NCI-H82 (cell line): ENCODE results near the gene DDRGK1.

ENCODE experiments used
- DNase-seq: peaks from one replicate; lab custom pipeline; 2025; lab: John Stamatoyannopoulos, UW

Gene DDRGK1

GRCh38 chr20:3204124-3204794 lies at the start of gene DDRGK1:
DDRGK1 (minus strand) TSS chr20:3204682; CDS start chr20:3204627, 55 bp downstream.
- peak; percentile 91 for DNase-seq

GRCh38 chr20:3251806-3252205 lies 47.3 kb upstream of the DDRGK1 start:
- DNase-seq = no peak

DNA sequence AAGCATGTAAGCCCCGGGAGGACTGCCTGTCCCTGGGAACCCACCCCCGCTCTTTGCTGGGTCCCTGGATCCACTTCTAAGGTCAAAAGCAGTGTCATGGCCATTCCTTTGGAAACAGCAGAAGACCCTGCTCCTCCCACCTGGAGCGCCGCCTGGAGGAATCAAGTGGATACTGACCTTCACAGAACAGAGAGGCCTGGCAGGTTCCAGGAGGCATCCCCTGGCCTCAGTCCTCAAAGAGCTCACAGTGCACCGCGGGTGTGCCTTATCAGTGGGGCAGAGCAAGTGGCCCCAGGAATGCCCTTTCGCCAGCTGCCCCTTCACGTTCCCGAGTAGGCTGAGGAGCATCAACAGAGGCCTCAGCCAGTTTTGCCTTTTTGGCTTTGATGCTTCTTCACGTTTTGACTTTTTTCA lies 45.6 kb upstream of the DDRGK1 start:
- DNase-seq = peak; percentile 70

DNA sequence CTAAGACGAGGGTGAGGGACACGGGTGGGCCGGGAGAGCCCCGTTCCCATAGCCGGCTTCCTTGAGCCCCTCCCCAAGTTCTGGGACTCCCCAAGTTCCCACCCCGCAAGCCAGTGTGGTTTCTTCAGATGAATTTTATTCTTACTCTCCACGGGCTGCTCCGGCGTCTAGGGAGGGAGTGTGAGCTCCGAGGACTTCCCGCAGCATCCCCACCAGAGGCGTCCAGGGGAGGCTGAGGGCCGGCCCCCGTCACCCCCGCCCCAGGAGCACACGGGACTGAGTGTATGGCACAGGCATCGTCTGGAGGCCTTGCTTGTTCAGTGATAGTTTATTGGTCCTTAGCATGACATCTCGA lies 44.5 kb upstream of the DDRGK1 start:
- DNase-seq = no peak

DNA sequence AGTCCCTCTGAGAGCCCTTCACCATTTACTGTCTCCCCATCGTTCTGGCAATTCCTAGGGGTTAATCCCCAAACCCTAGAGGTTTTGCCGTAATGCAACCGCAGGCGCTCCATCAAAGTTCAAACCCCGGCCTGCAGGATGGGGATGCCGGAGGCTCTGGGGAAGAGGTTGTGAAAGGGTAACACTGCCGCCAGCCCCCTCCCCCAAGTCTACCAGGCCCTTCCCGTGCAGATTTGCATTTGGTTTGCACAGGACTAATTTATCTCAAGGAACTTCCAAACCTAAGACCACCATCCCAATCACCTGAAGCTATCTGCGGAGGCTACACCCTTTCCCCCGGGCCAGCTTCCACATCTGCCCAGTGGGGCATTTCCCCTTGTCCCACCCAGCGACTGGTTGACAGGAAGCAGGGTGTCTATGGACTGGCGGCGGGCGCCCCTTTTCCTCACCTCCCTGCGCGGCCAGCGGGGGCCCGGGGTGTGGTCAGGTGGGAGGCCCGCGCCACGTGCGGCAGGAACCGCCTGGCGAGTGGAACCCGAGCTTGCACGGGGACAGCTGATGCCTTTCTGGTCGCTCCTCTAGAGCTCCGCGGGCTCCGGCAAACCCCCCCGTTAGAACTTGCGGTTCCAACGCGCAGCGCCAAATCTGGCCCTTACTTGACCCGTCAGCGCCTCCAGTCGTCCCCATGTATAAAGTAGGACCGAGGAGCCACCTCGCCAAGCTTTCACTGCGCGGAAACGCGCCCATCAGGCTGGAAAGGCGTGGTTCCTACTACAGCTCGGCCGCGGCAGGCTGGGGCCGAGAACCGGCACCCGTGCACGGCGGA lies 43.9 kb upstream of the DDRGK1 start:
- peak; percentile 40 for DNase-seq

DNA sequence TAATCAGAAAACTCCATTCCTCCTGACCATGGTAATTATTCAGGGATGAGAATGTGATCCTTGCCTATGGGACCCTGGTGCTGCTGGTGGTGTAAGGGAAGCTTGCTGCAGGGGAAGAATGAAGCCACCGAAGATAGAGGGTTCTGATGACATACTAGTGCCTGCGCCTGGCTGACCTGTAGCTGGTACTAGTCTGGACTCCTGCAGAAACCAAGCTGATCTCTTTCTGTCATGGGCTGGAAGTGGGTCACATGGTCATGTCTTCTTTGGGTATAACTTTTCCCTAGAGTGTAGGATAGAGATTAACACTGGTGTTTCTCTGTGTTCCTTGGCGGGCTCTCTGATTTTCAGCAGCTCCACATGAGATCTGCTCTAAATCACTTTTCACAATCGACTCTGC lies 43.2 kb upstream of the DDRGK1 start:
- no peak for DNase-seq

DNA sequence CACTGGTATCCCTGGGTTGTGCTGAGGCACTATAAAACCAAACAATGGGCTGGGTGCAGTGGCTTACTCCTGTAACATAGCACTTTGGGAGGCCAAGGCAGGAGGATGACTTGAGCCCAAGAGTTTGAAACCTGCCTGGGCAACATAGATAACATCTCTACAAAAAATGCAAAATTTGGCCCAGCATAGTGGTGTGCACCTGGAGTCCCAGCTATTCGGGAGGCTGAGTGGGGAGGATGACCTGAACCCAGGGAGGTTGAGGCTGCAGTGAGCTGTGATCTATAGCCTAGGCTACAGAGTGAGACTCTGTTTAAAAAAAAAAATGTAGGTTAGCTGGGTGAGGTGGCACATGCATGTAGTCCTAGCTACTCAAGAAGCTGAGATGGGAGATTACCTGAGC lies 42.2 kb upstream of the DDRGK1 start:
- DNase-seq = no peak

DNA sequence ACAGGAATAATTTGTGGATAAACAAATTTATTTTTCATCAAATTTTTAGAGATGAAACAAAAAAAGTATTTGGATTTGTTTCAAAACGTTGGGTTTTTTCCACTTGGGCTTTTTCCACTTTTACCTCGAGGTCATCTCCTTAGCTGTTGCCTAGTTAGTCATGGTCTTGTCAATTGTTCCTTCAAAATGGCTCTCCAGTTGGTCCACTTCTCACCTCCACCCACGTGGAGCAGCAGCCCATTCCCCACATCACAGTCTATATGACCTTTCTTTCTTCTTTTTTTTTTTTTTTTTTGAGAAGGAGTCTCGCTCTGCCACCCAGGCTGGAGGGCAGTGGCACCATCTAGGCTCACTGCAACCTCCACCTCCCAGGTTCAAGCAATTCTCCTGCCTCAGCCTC lies 41.2 kb upstream of the DDRGK1 start:
- no peak for DNase-seq

GRCh38 chr20:3245156-3245555 lies 40.7 kb upstream of the DDRGK1 start:
- no peak for DNase-seq

DNA sequence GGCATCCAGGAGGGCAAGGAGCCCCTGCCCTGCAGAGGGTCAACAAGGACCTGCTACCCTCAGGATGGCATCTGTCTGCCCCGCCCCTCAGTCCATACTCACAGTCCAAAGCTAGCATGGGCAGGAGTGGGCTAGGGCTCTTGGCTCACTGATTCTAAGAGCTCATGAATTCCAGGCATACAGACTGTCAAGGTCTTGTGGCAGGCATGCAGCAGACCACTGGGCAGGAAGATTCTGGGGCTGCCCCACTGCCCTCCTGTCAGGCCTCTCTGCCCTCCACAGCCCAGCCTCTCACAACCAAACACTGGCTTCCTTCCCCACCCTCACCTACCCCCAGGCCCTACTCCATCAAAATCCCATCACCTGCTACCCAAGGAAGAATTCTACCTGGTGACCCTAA lies 40.1 kb upstream of the DDRGK1 start:
- DNase-seq = no peak

- DNase-seq = no peak
These were observed 39.4 kb upstream of the DDRGK1 start for GRCh38 chr20:3243718-3244358.

DNA sequence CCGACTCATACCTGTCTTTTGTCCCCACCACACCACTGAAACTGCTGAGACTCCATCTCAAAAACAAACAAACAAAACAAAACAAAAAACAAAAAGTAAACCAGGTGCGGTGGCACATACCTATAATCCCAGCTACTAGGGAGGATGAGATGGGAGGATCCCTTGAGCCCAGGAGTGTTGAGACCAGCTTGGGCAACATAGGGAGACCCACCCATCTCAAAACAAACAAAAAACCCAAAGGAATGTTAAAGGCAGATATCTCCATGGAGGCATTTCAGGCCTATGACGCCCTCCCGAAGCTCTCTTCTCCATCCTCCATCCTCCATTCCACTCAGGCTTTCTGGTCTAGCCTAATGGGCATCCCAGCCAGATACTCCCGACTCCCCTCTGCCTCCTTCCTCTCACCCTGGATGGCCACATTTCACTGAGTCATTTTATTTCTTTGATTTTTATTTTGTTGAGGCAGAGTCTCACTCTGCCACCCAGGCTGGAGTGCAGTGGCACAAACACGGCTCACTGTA lies 37.8 kb upstream of the DDRGK1 start:
- no peak for DNase-seq

DNA sequence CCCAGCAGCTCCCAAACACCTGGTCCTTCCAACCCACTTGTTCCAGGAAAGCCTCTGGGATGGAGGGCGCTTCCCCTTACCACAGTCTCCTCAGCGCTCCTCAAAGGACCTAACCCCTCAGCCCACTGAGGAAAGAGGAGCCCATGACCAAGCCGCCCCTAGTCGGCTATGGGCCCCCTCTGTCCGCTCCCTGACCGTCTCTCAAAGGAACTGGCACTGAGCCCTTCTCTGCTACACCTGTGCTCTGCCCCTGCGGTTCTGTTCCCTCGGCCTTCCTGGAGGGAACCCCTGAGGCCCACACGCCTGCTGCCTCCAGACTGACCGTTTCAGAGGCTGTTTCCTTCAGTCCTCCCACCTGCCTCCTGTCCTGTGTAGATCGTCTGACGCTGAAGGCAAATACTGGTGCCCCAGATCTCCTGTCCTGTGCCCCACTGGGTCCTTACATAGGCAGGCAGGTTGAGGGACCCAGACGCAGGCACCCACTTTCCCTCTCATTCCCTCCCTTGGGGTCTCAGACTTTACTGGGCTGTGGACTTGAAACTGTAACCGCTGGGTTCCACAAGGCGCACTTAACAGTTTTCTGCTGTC lies 36.4 kb upstream of the DDRGK1 start:
- DNase-seq = no peak

GRCh38 chr20:3239867-3240775 lies 35.6 kb upstream of the DDRGK1 start:
- no peak for DNase-seq

DNA sequence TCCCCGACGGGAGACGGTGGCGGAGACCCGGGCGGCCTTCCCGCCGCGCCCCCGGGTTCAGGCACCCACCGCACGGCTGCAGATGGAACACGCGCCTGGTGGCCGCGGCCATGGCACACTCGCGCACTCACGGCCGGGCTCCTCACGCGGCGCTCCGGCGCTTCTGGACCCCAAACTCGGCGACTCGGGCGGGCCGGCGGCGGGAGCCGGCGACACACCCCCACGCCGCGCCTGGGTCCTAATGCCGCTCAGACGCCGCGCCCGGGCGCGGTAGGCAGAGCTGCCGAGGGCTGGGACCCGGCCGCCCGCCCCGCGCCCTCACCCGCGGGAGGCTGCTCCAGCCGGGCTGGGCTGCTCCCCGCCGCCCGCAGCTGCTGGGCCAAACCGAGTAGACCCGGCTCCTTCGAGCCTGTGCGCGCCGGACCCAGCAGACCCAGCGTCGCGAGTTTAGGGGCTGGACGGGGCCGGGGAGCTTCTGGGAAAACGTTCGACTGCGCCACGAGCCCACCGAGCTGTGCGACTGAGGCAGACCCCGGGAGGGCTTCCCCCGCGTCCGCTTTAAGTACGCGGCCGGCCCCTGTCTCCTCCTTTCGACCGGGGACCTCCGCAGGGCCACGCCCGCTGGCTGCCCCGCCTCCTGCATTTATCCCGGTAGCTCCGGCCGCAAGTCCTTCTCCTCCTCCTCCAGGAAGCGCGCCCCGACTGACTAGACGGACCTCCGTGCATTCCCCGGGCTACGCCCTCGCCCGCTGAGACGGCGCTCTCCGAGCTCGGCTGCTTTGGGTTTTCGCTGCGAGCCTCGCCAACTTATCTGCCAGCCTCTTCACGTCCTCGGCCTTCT lies 34.8 kb upstream of the DDRGK1 start, which contains the start of gene SLC4A11:
TSS of gene SLC4A11 (minus strand) at position 165 of the 841 bp plus-strand sequence. CDS start at position 112, 53 bp downstream.
- DNase-seq = peak; percentile 57

DNA sequence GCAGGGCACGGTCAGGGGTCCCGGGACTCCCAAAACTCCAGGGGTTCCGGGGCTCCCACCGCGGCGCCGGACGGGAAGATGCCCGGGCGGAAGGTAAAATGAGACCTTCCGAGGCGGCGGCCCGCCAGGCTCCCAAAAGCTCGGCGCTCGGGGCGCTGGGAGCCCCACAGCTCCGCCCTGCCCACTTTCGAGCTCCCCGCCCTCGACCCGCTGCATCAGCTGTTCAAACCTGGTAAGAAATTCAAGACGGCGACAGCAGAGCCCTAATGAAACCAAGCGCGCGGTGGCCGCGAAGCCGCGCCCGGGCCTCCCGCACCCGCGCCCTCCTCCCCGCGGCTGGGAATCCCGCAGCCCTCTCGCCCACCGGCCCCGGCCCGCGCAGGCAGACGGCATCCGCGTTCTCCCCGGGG lies 34.1 kb upstream of the DDRGK1 start:
- DNase-seq = peak; percentile 25

- no peak for DNase-seq
These were observed 33.6 kb upstream of the DDRGK1 start for GRCh38 chr20:3237958-3238615.

DNA sequence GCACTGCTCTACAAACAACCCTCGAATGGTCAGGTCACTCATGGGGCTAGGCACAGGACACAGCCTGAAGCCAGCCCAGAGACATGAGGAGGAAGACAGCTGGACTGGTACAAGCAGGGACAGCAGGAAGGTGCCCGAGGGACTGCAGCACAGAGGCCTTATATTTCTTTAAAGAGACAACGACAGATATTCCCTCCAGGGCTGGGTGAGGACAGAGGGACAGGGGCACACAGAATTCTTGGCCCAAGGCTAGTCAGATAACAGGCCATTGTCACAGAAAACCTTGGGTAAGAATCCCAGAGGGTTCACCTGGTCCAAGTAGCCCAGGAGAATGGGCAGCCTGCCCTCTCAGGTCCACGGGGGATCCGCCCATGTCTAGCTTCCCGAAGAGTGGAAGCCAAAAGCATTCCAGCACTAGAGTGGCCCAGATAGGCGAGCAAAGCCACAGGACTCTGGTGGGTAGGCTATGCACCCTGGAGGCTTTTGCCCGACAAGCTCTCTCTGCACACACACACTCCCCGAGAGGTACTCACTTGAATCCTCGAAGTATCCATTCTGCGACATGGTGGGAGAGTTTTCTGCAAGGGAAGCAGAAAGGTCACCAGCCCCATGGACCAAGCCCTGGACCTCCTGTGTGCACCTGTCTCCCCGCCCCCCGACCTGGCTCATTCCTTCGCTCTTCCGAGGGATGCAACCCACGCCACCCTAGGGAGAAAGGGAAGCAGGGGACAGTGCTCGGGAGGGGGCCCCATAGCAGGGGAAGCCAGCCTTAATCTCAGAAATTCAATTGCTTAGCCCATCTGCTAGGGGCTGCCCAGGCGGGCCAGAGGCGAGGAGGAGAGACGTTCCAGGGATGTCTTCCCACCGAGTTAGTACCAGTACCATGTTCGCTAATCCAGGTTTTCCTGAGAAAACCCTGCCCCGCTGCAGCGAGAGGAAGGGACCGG lies 32.8 kb upstream of the DDRGK1 start:
- DNase-seq = peak; percentile 53
